Psoas muscle (tissue), 8 donors: ENCODE measurements around the gene PIAS1. TPM values are rescaled to one million over a fixed set of nuclear protein-coding genes. Genes with fewer than 3 reads are reported as not detected.

Source experiments
- ATAC-seq, 4 donors: fragments of 200-7000 bp; cut with Tn5 transposase; one replicate each; pipeline ENCODE4 v1.9.1; 2020; ENCODE audit warnings: moderate library complexity in 3 of 4, mild to moderate bottlenecking in 2 of 4
- DNase-seq, 2 donors: peaks; one replicate each; pipeline ENCODE4 v3.0.0-alpha.2; 2020
- H3K27ac ChIP-seq: fragments of 200-600 bp; one replicate; pipeline ENCODE4 v1.8.0; 2022
- H3K27me3 ChIP-seq, 3 donors: fragments of 200-600 bp in 1 of 3; one replicate each; pipeline versions ENCODE4 v1.6.1 to v1.8.0; 2013 to 2022; ENCODE audit warnings: low read length in 2 of 3, mild to moderate bottlenecking in 2 of 3, moderate library complexity in 1 of 3; ENCODE audit not compliant: insufficient read depth in 3 of 3
- H3K36me3 ChIP-seq, 2 donors: fragments of 200-600 bp in 1 of 2; one replicate each; pipeline versions ENCODE4 v1.6.1 to v1.8.0; 2013 to 2022; ENCODE audit warnings: low read depth in 1 of 2, mild to moderate bottlenecking in 1 of 2, moderate library complexity in 1 of 2; ENCODE audit not compliant: insufficient read depth in 1 of 2
- H3K4me1 ChIP-seq: fragments of 200-600 bp; one replicate; pipeline ENCODE4 v1.8.0; 2022
- H3K4me3 ChIP-seq: fragments of 200-600 bp; one replicate; pipeline ENCODE4 v1.8.0; 2022; ENCODE audit warnings: mild to moderate bottlenecking
- H3K9me3 ChIP-seq: fragments of 200-600 bp; one replicate; pipeline ENCODE4 v1.8.0; 2022
- CTCF ChIP-seq: fragments of 200-600 bp; IDR thresholded peaks from one replicate; pipeline ENCODE4 v1.8.0; 2022; ENCODE audit warnings: antibody characterized with exemption
- WGBS, 3 donors: extraction: QIAGEN DNeasy Blood & Tissue Kit; methylation state at CpG; one replicate each; pipeline versions ENCODE4 v1.1.6 to v1.1.7; 2013; 5-methylcytosine and 5-hydroxymethylcytosine counted together
- intact Hi-C, 2 donors: fragments of 100-400 bp; cut with DNase I; formaldehyde crosslinking; loops; one replicate each; pipeline versions ENCODE4 v1.11.0 to v1.14.2; 2022
- polyA plus RNA-seq, 3 donors: library from polyadenylated mRNA; stranded (reverse); fragments of 200-250 nt; gene quantifications; one replicate each; pipeline ENCODE4 v1.2.3, GENCODE V29; 2013
- total RNA-seq, 4 donors: library from RNA; stranded (reverse); fragmentation: NEBNext Ultra II Directional in 2 of 4; extraction: Animal tissue kit (Norgen Biotek cat#: 25700) in 2 of 4; gene quantifications; one replicate each; pipeline versions ENCODE4 v1.2.1 to v1.2.4, GENCODE V29; 2021 to 2023
- donor health status: healthy with polysubstance abuse.
- donor health status: DM: no; HTN: no; CAD: no; lungs with moderate emphysema.
- donor health status: Bipolar disorder and iron deficiency.
- donor health status: healthy.
- donor health status: DM: yes; HTN: yes; CAD: no.
- donor health status: DM: no; HTN: no; CAD: no.
- donor health status: DM: no; HTN: no; CAD: no.
- donor health status: DM: yes; HTN: yes; CAD: no.

PIAS1 gene
- total and polyA plus RNA-seq, 7 donors = 4.4 to 28.7 (median 18.2) TPM

GRCh38 chr15:68045289-68046265 is 8.5 kb upstream of the PIAS1 start:
- intact Hi-C loops = no loop called here
- no peaks in the 10 kb centered on the region for H3K36me3 ChIP-seq
- 61 to 76% (median 67%) methylated on average over 13 to 14 of the region's 14 CpGs for WGBS, 3 donors
- no peak overlapping the region for H3K27ac ChIP-seq
- DNase-seq = peak in 1 of 2 donors; percentile 21
- no peak overlapping the region for H3K4me3 ChIP-seq
- peak in 3 of 4 donors; percentile 57 to 64 (median 58) for ATAC-seq
- H3K27me3 ChIP-seq = no peaks in the 10 kb centered on the region
- H3K9me3 ChIP-seq = no peaks in the 10 kb centered on the region
- TF ChIP-seq CTCF = no peak
- no peaks in the 10 kb centered on the region for H3K4me1 ChIP-seq

GRCh38 chr15:68047826-68048225 is 6.3 kb upstream of the PIAS1 start:
- H3K36me3 ChIP-seq = no peaks in the 10 kb centered on the region
- H3K4me3 ChIP-seq = no peak overlapping the region
- TF ChIP-seq CTCF = no peak
- ATAC-seq (no peak), DNase-seq (no peak)
- H3K27ac ChIP-seq = no peak overlapping the region
- WGBS, 3 donors = 71 to 80% (median 76%) methylated on average over 3 of the region's 3 CpGs
- no peaks in the 10 kb centered on the region for H3K9me3 ChIP-seq
- H3K27me3 ChIP-seq = no peaks in the 10 kb centered on the region
- intact Hi-C loops = no loop called here
- H3K4me1 ChIP-seq = no peaks in the 10 kb centered on the region

GRCh38 chr15:68051109-68051508 is 3.0 kb upstream of the PIAS1 start:
- no peak overlapping the region for H3K4me3 ChIP-seq
- ATAC-seq (no peak), DNase-seq (no peak)
- 68 to 85% (median 78%) methylated on average over 2 of the region's 2 CpGs for WGBS, 3 donors
- H3K4me1 ChIP-seq = peaks cover 11% of the 10 kb centered on the region
- no peaks in the 10 kb centered on the region for H3K9me3 ChIP-seq
- no peak for TF ChIP-seq CTCF
- H3K36me3 ChIP-seq = no peaks in the 10 kb centered on the region
- intact Hi-C loops = loop anchor here (5.0 to 10.0 kb wide), 2 partner anchors 186 to 529 kb away; partner anchors contain the start of gene C15orf61 (in 1 of the 2)
- no peaks in the 10 kb centered on the region for H3K27me3 ChIP-seq
- H3K27ac ChIP-seq = no peak overlapping the region

- intact Hi-C loops = loop anchor here (5.0 to 10.0 kb wide), 2 partner anchors 187 to 530 kb away; partner anchors contain the start of gene C15orf61 (in 1 of the 2)
- no peaks in the 10 kb centered on the region for H3K27me3 ChIP-seq
- H3K36me3 ChIP-seq = no peaks in the 10 kb centered on the region
- H3K27ac ChIP-seq = no peak overlapping the region
- no peak for ATAC-seq
- no peak for DNase-seq
- H3K9me3 ChIP-seq = no peaks in the 10 kb centered on the region
- WGBS, 3 donors = 93 to 100% (median 96%) methylated on average over 1 of the region's 1 CpG
- H3K4me1 ChIP-seq = peaks cover 19% of the 10 kb centered on the region
- H3K4me3 ChIP-seq = no peak overlapping the region
- no peak for TF ChIP-seq CTCF
These were observed 2.2 kb upstream of the PIAS1 start for GRCh38 chr15:68051907-68052306.
